NCI-H2107 (cell line): ENCODE measurements around the gene HS6ST1.

Experiments used
- DNase-seq: peaks from one replicate; lab custom pipeline; 2025; lab: John Stamatoyannopoulos, UW

The HS6ST1 gene

DNA sequence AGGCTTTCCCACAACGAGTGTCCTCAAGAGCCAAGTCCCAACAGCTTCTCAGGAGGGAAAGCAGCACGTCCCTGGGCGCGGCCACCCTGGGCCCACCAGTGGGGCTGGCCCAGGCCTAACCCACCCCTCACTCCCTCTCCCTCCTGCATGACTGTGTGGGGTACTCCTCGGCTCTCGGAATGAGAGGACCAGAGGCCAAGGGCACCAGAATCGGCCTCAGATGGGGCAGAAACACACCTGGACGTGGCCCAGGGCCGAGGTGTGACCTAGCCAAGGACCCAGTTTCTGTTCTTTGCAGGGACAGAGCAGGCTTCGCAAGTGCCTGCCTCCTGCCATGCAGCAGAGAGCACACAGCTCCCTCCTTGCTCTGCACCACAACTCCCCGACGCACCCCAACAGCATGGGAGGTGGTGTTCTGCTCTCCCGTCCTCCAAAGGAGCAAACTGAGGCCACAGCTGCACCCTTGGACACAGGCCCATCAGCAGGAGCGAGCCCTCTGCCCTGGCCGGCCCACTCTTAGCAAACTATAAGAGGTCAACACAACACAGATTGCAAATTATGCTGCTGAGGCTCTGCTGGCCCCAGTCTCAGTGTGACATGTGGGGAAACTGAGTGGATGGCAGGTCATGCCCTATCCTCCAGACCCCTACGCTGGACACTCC is 19.7 kb downstream of the HS6ST1 start:
- no peak for DNase-seq

DNA sequence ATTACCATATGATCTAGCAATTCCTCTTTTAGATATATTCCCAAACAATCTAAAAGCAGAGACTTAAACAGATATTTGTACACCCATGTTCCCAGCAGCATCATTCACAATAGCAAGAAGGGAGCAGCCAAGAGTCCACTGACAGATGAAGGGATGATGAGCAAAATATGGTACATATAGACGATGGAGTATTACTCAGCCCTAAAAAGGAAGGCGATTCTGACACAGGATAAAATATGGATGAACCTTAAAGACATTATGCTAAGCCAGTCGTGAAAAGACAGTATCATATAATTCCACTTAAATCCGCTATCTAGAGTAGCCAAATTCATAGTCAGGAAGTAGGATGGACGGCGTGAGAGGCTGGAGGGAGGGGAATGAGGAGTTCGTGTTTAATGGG is 20.4 kb downstream of the HS6ST1 start:
- DNase-seq, result no peak

GRCh38 chr2:128293870-128294455 is 24.7 kb downstream of the HS6ST1 start:
- DNase-seq, result no peak

DNA sequence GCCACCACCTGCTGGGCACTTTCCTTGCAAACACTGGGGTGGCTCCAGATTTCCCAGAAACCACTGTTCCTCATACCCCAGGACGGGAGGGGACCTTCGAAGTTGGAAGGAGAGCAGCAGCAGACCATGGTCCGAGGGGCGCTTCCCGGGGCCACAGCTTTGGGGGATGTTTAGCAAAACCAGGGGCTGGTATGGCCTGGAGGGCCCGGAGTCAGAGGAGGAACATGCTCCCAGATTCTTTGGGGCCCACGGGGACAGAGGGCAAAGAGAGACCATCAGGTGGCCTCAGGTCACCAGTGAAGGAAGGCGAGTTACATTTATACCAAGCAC is 25.3 kb downstream of the HS6ST1 start:
- no peak for DNase-seq

GRCh38 chr2:128292599-128293425 is 25.9 kb downstream of the HS6ST1 start:
- no peak for DNase-seq

GRCh38 chr2:128291844-128292598 is 26.6 kb downstream of the HS6ST1 start:
- no peak for DNase-seq

GRCh38 chr2:128291161-128291843 is 27.4 kb downstream of the HS6ST1 start:
- DNase-seq, result no peak

GRCh38 chr2:128290356-128290755 is 28.3 kb downstream of the HS6ST1 start:
- DNase-seq, result no peak

DNA sequence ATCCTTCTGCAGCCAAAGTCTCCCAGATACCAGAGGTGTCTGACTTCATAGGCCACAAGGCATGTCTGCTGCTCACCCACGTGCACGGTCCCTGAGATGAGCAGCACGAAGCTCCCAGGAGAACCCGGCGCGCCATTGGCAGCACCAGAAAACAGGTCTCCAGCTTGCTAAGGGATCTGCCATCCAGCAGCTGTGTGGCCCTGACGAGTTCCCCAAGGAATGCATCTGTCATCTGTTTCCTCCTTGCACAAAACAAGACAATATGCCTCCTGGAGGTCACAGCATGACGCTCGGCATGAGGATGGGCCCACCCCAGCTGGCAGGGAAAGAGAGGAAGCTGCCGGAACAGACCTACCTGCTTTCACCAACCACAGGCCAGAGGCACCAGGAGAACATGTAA is 29.2 kb downstream of the HS6ST1 start:
- no peak for DNase-seq

DNA sequence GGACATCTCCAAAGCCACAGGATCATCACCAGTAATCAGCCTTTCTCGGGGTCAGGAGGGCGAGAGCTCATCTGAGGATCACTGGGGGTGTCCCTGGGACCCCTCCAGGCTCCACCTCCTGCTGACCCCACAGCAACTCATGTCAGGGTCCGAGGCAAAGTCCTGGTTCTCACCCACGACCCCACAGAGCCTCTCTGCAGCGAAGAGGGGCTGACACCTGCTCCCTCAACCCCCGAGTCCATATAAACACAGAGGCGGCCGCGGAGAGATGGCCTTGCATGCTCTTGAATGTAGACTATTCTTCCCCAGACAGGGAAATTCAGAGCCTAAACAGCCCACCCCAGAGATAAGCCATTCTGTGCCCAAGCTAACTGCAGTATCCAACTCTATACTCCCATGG is 29.9 kb downstream of the HS6ST1 start:
- DNase-seq, result no peak

GRCh38 chr2:128287780-128288735 is 30.6 kb downstream of the HS6ST1 start:
- no peak for DNase-seq

- DNase-seq, result no peak
These were observed 31.5 kb downstream of the HS6ST1 start for GRCh38 chr2:128286905-128287779.

GRCh38 chr2:128286011-128286721 is 32.5 kb downstream of the HS6ST1 start:
- DNase-seq, result no peak

DNA sequence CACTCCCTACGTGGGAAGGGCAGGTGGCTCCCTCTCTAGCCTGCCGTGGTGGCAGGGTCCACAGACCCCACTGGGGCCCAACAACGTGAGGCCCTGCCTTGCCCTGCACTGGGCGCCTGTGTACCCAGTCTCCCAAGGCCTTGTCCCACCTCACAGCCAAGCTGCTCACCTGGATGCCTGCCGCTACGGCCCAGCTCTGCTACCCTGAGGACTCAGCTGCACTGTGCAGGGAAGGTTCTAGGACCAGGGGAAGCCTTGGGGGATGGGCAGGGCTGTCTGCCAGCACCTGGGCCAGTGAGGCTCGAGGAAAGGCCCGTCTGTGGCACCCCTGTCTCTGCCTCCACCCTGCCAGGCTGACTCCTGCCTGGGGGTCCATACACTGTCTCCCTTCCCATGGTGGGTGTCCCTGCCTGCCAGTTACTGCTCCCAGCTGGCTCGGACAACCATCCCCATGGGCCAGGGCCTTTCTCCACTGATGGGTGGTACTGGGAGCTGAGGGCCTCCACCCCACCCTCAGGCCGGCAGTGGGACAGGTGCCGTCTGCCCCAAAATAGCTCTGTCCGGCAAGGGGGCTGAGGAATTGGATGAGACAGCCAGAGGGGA is 33.2 kb downstream of the HS6ST1 start:
- DNase-seq, result no peak

GRCh38 chr2:128284841-128285240 is 33.8 kb downstream of the HS6ST1 start:
- DNase-seq, result no peak

- no peak for DNase-seq
These were observed 34.6 kb downstream of the HS6ST1 start for GRCh38 chr2:128284037-128284441.

- no peak for DNase-seq
These were observed 35.5 kb downstream of the HS6ST1 start for GRCh38 chr2:128282976-128283810.
